GM12872 (cell line): ENCODE measurements around the gene SMARCD1.

Experiments
- CTCF ChIP-seq: IDR thresholded peaks from 3 replicates; pipeline ENCODE4 v1.5.1; 2011; ENCODE audit warnings: low read depth, mild to moderate bottlenecking, low read length, moderate library complexity; ENCODE audit not compliant: insufficient read depth

SMARCD1 gene

DNA sequence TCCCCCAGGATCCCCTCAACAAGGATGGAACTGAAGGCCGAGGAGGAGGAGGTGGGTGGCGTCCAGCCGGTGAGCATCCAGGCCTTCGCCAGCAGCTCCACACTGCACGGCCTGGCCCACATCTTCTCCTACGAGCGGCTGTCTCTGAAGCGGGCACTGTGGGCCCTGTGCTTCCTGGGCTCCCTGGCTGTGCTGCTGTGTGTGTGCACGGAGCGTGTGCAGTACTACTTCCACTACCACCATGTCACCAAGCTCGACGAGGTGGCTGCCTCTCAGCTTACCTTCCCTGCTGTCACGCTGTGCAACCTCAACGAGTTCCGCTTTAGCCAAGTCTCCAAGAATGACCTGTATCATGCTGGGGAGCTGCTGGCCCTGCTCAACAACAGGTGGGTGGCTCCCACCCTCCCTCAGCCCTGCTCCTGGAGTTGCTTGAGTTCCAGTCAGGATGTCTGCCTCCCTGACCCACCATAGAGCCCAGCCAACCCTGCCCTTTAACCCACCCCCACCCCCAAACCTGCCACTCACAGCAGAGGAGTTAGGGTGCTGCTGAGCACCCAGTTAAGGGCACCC lies 26.3 kb upstream of the SMARCD1 start:
- no peak for TF ChIP-seq CTCF

GRCh38 chr12:50059440-50060119 lies 25.6 kb upstream of the SMARCD1 start:
- TF ChIP-seq CTCF, result no peak

DNA sequence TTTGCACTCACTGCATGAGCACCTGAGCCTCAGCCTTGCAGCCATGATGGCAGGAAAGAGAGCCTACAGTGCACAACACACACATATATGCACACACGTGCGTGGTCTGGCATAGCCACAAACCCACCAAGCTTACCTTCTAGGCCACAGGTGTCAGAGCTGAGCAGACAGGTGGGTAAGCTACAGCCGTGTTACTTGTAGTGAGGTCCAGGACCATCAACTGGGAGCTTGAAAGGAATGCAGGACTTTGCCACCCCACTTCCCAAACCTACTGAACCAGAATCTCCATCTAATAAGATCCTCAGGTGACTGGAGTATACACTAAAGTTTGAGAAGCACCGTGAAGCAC lies 25.0 kb upstream of the SMARCD1 start:
- no peak for TF ChIP-seq CTCF

- no peak for TF ChIP-seq CTCF
Observed at GRCh38 chr12:50061171-50061570, 24.0 kb upstream of the SMARCD1 start.

DNA sequence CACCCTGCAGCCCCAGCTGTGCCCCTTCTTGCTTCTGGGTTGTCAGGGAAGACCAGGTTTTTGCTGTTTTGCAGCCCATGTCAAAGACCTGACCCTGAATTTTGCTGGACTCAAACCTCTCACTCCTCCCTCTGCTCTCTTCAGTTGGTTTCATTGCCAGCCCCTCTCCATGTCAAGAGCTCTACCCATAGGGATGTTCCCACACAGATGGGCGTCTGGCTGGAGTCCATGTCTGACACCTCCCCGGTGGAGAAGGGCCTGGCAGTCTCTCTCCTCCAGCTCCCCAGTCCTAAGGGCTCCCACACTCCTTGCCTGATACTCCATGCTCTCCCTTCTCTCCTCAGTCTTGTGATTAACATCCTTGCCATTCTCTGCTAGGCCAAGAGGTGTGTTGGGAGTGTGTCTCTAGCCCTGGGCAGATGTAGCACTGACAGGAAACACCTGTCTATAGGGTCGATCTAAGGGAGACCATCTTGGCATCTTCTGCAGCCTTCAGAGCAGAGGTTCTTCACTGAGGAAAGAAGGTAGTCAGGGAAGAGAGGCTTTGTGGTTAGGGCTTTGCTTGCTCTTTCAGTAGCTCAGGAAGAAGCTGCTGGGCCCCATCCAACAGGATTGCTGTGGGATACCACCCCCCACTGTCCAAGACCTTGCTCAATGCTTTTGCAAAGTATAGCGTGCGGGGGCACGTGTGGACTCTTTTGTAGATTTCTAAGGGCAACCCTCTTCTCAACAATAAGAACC lies 23.0 kb upstream of the SMARCD1 start:
- no peak for TF ChIP-seq CTCF

- TF ChIP-seq CTCF, result no peak
Observed at GRCh38 chr12:50062728-50063460, 22.2 kb upstream of the SMARCD1 start.

GRCh38 chr12:50065726-50066310 lies 19.3 kb upstream of the SMARCD1 start:
- TF ChIP-seq CTCF, result no peak
